BLaER1 (cell line): Measurements from ENCODE around the gene NFIA.
A peak's percentile ranks its signal among the peaks of the same experiment; 100 is the strongest.

ENCODE experiments used
- H3K27ac ChIP-seq: shearing (Covaris generic); formaldehyde crosslinking; 2 replicates; pipeline ENCODE4 v1.8.1; 2022
- H3K27me3 ChIP-seq: shearing (Covaris generic); formaldehyde crosslinking; 2 replicates; pipeline ENCODE4 v1.8.1; 2022
- H3K36me3 ChIP-seq: shearing (Covaris generic); formaldehyde crosslinking; 2 replicates; pipeline ENCODE4 v1.8.1; 2022
- H3K4me1 ChIP-seq: shearing (Covaris generic); formaldehyde crosslinking; 2 replicates; pipeline ENCODE4 v1.8.1; 2022
- H3K4me2 ChIP-seq: shearing (Covaris generic); formaldehyde crosslinking; 2 replicates; pipeline ENCODE4 v1.8.1; 2022
- H3K4me3 ChIP-seq: shearing (Covaris generic); formaldehyde crosslinking; 2 replicates; pipeline ENCODE4 v1.8.1; 2022
- H3K9ac ChIP-seq: shearing (Covaris generic); formaldehyde crosslinking; 2 replicates; pipeline ENCODE4 v1.8.1; 2022
- H3K9me3 ChIP-seq: shearing (Covaris generic); formaldehyde crosslinking; 2 replicates; pipeline ENCODE4 v1.8.1; 2022
- H4K20me1 ChIP-seq: shearing (Covaris generic); formaldehyde crosslinking; 2 replicates; pipeline ENCODE4 v1.8.1; 2022
- Cebpa-rat ChIP-seq: shearing (Covaris generic); IDR thresholded peaks from 2 replicates; pipeline ENCODE4 v1.8.1; 2022

NFIA gene

GRCh38 chr1:61082311-61083012 lies at the start of gene NFIA:
NFIA (plus strand) TSS chr1:61082561.
- Histone ChIP-seq H3K4me3 (peak within 1 kb of the TSS; percentile 59), H3K36me3 (no peaks in the 10 kb centered on the region), H3K27ac (no peak within 1 kb of the TSS), H3K4me2 (peak within 1 kb of the TSS; percentile 77), H3K27me3 (peaks cover 91% of the 10 kb centered on the region), H3K9ac (no peak within 1 kb of the TSS), H4K20me1 (peaks cover 65% of the 10 kb centered on the region), H3K4me1 (peaks cover 20% of the 10 kb centered on the region), H3K9me3 (no peaks in the 10 kb centered on the region)
- no peak for TF ChIP-seq Cebpa-rat

GRCh38 chr1:61035880-61036279 lies 46.5 kb upstream of the NFIA start:
- no peak overlapping the region for H3K4me3 ChIP-seq
- H3K27me3 ChIP-seq: no peaks in the 10 kb centered on the region
- no peak overlapping the region for H3K4me2 ChIP-seq
- H3K9ac ChIP-seq: no peak overlapping the region
- no peaks in the 10 kb centered on the region for H3K4me1 ChIP-seq
- no peaks in the 10 kb centered on the region for H4K20me1 ChIP-seq
- H3K36me3 ChIP-seq: no peaks in the 10 kb centered on the region
- H3K27ac ChIP-seq: no peak overlapping the region
- TF ChIP-seq Cebpa-rat: no peak
- H3K9me3 ChIP-seq: peaks cover 5% of the 10 kb centered on the region; the same call in 1 of the 2 replicates

GRCh38 chr1:61042466-61043009 lies 39.8 kb upstream of the NFIA start:
- Histone ChIP-seq H3K4me1 (no peaks in the 10 kb centered on the region), H3K4me3 (no peak overlapping the region), H3K27me3 (no peaks in the 10 kb centered on the region), H3K9me3 (peaks cover 12% of the 10 kb centered on the region), H3K4me2 (no peak overlapping the region), H3K36me3 (no peaks in the 10 kb centered on the region), H3K27ac (no peak overlapping the region), H4K20me1 (no peaks in the 10 kb centered on the region), H3K9ac (no peak overlapping the region)
- TF ChIP-seq Cebpa-rat: no peak

- Histone ChIP-seq H3K27ac (no peak overlapping the region), H3K36me3 (no peaks in the 10 kb centered on the region), H3K9ac (no peak overlapping the region), H3K9me3 (peaks cover 12% of the 10 kb centered on the region), H4K20me1 (no peaks in the 10 kb centered on the region), H3K27me3 (no peaks in the 10 kb centered on the region), H3K4me3 (no peak overlapping the region), H3K4me1 (no peaks in the 10 kb centered on the region), H3K4me2 (no peak overlapping the region)
- TF ChIP-seq Cebpa-rat: no peak
Observed at GRCh38 chr1:61043010-61043820, 39.1 kb upstream of the NFIA start.

DNA sequence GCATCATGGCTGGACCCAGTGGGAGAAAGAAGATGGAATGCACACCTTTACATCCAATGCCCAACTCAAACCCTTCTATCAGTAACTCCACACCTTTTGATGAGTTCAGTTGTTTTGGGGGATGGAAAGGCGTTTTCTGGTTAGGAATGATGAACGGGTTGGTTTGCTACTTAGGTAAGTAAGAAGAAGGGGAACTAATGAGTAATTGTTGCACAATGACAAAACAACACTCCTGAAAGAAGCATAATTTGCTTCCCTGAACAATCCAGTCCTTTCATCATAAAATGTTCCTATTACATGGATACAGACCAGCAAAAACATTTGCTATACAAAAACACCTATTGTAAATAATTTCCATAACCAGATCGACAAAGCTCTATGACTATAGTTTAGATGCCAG lies 35.9 kb upstream of the NFIA start:
- Histone ChIP-seq H3K36me3 (no peaks in the 10 kb centered on the region), H3K4me3 (no peak overlapping the region), H3K4me2 (no peak overlapping the region), H3K4me1 (peaks cover 13% of the 10 kb centered on the region; the same call in 1 of the 2 replicates), H4K20me1 (peaks cover 11% of the 10 kb centered on the region), H3K27me3 (peaks cover 24% of the 10 kb centered on the region), H3K9ac (no peak overlapping the region), H3K27ac (no peak overlapping the region), H3K9me3 (peaks cover 12% of the 10 kb centered on the region)
- TF ChIP-seq Cebpa-rat: no peak

DNA sequence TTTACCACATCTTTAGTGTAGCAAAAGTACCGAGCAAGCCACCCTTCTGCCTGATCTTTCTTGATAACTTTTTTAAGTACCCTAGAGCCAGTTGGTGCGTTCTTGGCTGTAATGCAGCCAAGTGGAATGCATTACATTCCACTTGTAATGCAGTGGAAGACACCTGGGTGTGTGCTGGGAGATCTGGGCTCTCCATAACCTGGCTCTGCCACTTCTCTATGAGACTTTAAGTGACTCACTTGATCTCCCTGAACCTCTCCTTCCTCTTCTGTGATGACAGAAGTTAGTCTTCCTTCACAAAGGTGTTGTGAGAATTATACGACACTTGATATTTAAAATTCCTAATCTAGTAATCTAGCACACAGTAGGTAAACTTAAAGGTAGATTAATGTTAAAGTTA lies 35.3 kb upstream of the NFIA start:
- Histone ChIP-seq H3K9me3 (peaks cover 12% of the 10 kb centered on the region), H3K9ac (no peak overlapping the region), H3K4me2 (no peak overlapping the region), H3K4me3 (no peak overlapping the region), H3K36me3 (no peaks in the 10 kb centered on the region), H3K4me1 (peaks cover 13% of the 10 kb centered on the region; the same call in 1 of the 2 replicates), H3K27me3 (peaks cover 30% of the 10 kb centered on the region), H3K27ac (no peak overlapping the region), H4K20me1 (peaks cover 18% of the 10 kb centered on the region)
- no peak for TF ChIP-seq Cebpa-rat

- peak overlapping the region; percentile 75 for H3K4me3 ChIP-seq
- peak overlapping the region; percentile 90 for H3K4me2 ChIP-seq
Observed at GRCh38 chr1:61049850-61050540, 32.4 kb upstream of the NFIA start.

DNA sequence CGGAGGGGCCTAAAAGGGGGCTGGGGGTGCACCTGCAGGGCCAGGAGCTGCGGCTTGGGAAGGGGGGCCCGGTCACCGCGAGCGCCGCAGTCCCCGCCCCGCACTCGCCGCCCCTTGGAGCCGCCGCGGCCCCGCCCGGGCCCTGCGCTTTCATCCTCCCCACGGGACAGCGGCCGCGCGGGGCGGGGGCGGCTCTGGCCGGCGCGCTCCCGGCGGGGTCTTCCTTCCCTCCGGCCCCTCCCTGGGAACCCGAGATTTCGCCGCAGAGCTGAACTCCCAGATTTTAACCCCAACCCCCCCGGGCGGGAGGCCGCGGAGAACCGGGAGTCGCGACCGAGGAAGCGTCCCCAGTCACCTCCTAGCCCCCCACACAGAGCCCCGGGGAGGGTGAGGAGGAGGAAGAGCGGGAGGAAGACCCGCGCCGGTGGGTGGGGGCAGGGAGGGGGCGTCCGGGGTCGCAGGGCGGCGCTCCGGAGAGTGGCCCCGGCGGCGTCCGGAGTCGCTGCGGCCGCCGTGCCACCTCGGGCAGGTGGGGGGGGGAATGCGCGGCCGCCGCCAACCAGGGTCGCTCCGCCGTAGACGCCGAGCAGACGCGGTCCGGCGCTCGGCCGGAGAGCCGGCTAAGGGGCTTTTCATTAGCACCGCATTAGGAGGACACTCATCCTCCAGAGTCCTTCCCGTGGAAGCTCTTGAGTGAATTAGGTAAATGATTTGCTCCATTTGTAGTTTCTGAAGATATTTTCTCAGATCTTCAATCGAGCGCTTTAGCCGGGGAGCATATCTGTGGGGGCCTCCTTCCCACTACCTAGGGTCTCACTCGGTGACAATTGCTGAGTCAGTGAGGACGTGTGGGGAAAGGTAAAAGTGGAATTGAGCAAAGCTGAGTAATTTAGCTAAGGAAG lies 31.6 kb upstream of the NFIA start:
- peaks cover 67% of the 10 kb centered on the region for H3K27me3 ChIP-seq
- H3K9ac ChIP-seq: peak overlapping the region; percentile 59; the same call in 1 of the 2 replicates
- TF ChIP-seq Cebpa-rat: no peak
- H3K27ac ChIP-seq: no peak overlapping the region
- H3K4me2 ChIP-seq: peak overlapping the region; percentile 90
- H3K36me3 ChIP-seq: no peaks in the 10 kb centered on the region
- peak overlapping the region; percentile 75 for H3K4me3 ChIP-seq
- H3K4me1 ChIP-seq: peaks cover 22% of the 10 kb centered on the region
- no peaks in the 10 kb centered on the region for H3K9me3 ChIP-seq
- H4K20me1 ChIP-seq: peaks cover 55% of the 10 kb centered on the region

More at GRCh38 chr1:61049850-61050540, 32.4 kb upstream of the NFIA start:
- Histone ChIP-seq H3K9me3 (no peaks in the 10 kb centered on the region), H3K4me1 (peaks cover 22% of the 10 kb centered on the region), H3K27me3 (peaks cover 59% of the 10 kb centered on the region), H3K9ac (peak overlapping the region; percentile 59; the same call in 1 of the 2 replicates), H3K27ac (no peak overlapping the region), H3K36me3 (no peaks in the 10 kb centered on the region), H4K20me1 (peaks cover 47% of the 10 kb centered on the region)
- no peak for TF ChIP-seq Cebpa-rat

DNA sequence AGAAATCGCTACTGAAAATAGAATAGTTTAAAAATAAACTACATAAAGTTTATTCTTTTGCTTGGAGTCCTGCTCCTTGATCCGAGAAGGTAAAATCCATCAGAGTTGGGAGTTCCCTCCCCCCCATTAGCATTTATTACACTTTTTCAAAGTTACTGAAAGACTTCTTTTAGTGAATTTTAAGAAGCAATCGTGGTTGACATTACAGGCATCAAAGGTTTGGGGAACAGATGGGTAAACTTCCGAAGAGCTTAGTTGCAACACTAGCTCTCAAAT lies 31.0 kb upstream of the NFIA start:
- TF ChIP-seq Cebpa-rat: no peak
- no peaks in the 10 kb centered on the region for H3K36me3 ChIP-seq
- H4K20me1 ChIP-seq: peaks cover 61% of the 10 kb centered on the region
- peaks cover 73% of the 10 kb centered on the region for H3K27me3 ChIP-seq
- no peak overlapping the region for H3K4me2 ChIP-seq
- H3K9me3 ChIP-seq: no peaks in the 10 kb centered on the region
- H3K4me3 ChIP-seq: no peak overlapping the region
- H3K27ac ChIP-seq: no peak overlapping the region
- no peak overlapping the region for H3K9ac ChIP-seq
- H3K4me1 ChIP-seq: peaks cover 22% of the 10 kb centered on the region
